Mesodermal cell (in vitro differentiated cells): ENCODE measurements around the gene F2RL3. TPM values are rescaled to one million over a fixed set of nuclear protein-coding genes. Genes with fewer than 3 reads are reported as not detected.
A peak's percentile ranks its signal among the peaks of the same experiment; 100 is the strongest.

Experiments
- H3K27ac ChIP-seq: 2 replicates; pipeline ENCODE4 v1.7.0; 2013; ENCODE audit warnings: mild to moderate bottlenecking, low read depth, low read length, moderate library complexity; ENCODE audit not compliant: severe bottlenecking
- H3K36me3 ChIP-seq: 2 replicates; pipeline ENCODE4 v1.7.1; 2013; ENCODE audit warnings: mild to moderate bottlenecking, low read length, moderate library complexity; ENCODE audit not compliant: control insufficient read depth, insufficient read depth
- H3K4me1 ChIP-seq: one replicate; pipeline ENCODE4 v1.7.1; 2013; ENCODE audit warnings: mild to moderate bottlenecking, low read length; ENCODE audit not compliant: insufficient read depth, control insufficient read depth, poor library complexity, severe bottlenecking
- H3K4me3 ChIP-seq: 2 replicates; pipeline ENCODE4 v1.7.0; 2013; ENCODE audit warnings: low read length, control low read depth, mild to moderate bottlenecking; ENCODE audit not compliant: insufficient read depth, poor library complexity, severe bottlenecking; ENCODE audit errors: extremely low read depth
- H3K9me3 ChIP-seq: 2 replicates; pipeline ENCODE4 v1.7.1; 2013; ENCODE audit warnings: mild to moderate bottlenecking, low read length, moderate library complexity; ENCODE audit not compliant: control insufficient read depth
- WGBS, 2 experiments: methylation state at CpG; one replicate each; pipeline ENCODE4 v1.1.5; 2013; ENCODE audit warnings: missing lambda C conversion rate in 2 of 2; ENCODE audit not compliant: insufficient coverage in 2 of 2; 5-methylcytosine and 5-hydroxymethylcytosine counted together
- polyA plus RNA-seq, 2 experiments: library from polyadenylated mRNA; stranded (reverse); fragments of 50-300 nt; gene quantifications; one replicate each; pipeline ENCODE4 v1.2.3, GENCODE V29; 2013

F2RL3 gene
- polyA plus RNA-seq (2013, experiment 1 of 2) = 0.29 TPM
- polyA plus RNA-seq (2013, experiment 2 of 2) = 0.20 TPM

- H3K9me3 ChIP-seq = no peaks in the 10 kb centered on the region
- no peaks in the 10 kb centered on the region for H3K36me3 ChIP-seq
- H3K4me3 ChIP-seq = no peak within 1 kb of the TSS
- WGBS, 2 experiments = 74 to 81% methylated on average over 18 to 24 of the region's 31 CpGs
- peaks cover 11% of the 10 kb centered on the region for H3K4me1 ChIP-seq
- H3K27ac ChIP-seq = peak within 1 kb of the TSS; percentile 62
Measured at GRCh38 chr19:16888629-16889365, at the start of gene F2RL3. Gene F2RL3 (plus strand): TSS chr19:16888999. CDS start chr19:16889190, 191 bp downstream.

GRCh38 chr19:16841391-16841926 lies 47.3 kb upstream of the F2RL3 start:
- WGBS, 2 experiments = 90 to 95% methylated on average over 11 to 15 of the region's 15 CpGs
- no peak overlapping the region for H3K27ac ChIP-seq

GRCh38 chr19:16846901-16847300 lies 41.9 kb upstream of the F2RL3 start:
- WGBS, 2 experiments = 96% methylated on average over 14 to 15 of the region's 16 CpGs
- Histone ChIP-seq H3K27ac (no peak overlapping the region), H3K4me1 (no peaks in the 10 kb centered on the region)

More at GRCh38 chr19:16841391-16841926, 47.3 kb upstream of the F2RL3 start:
- Histone ChIP-seq H3K4me1 (no peaks in the 10 kb centered on the region), H3K9me3 (no peaks in the 10 kb centered on the region), H3K4me3 (no peak overlapping the region), H3K36me3 (peaks cover 96% of the 10 kb centered on the region)

GRCh38 chr19:16847430-16847829 lies 41.4 kb upstream of the F2RL3 start:
- Histone ChIP-seq H3K9me3 (no peaks in the 10 kb centered on the region), H3K36me3 (peaks cover 97% of the 10 kb centered on the region), H3K4me1 (no peaks in the 10 kb centered on the region), H3K27ac (no peak overlapping the region), H3K4me3 (no peak overlapping the region)
- WGBS, 2 experiments = 100% methylated on average over 1 of the region's 6 CpGs; no CpG with 5 or more reads in 1 of the 2 experiments

More at GRCh38 chr19:16846901-16847300, 41.9 kb upstream of the F2RL3 start:
- Histone ChIP-seq H3K4me3 (no peak overlapping the region), H3K36me3 (peaks cover 96% of the 10 kb centered on the region), H3K9me3 (no peaks in the 10 kb centered on the region)

- 100% methylated on average over 1 of the region's 1 CpG; no CpG with 5 or more reads in 1 of the 2 experiments for WGBS, 2 experiments
Measured at GRCh38 chr19:16849168-16849567, 39.6 kb upstream of the F2RL3 start.

GRCh38 chr19:16850133-16850532 lies 38.7 kb upstream of the F2RL3 start:
- H3K4me1 ChIP-seq = no peaks in the 10 kb centered on the region
- 80% methylated on average over 1 of the region's 4 CpGs; no CpG with 5 or more reads in 1 of the 2 experiments for WGBS, 2 experiments
- H3K4me3 ChIP-seq = no peak overlapping the region
- no peaks in the 10 kb centered on the region for H3K9me3 ChIP-seq
- H3K27ac ChIP-seq = no peak overlapping the region
- H3K36me3 ChIP-seq = peaks cover 97% of the 10 kb centered on the region

More at GRCh38 chr19:16849168-16849567, 39.6 kb upstream of the F2RL3 start:
- Histone ChIP-seq H3K36me3 (peaks cover 97% of the 10 kb centered on the region), H3K4me1 (no peaks in the 10 kb centered on the region), H3K4me3 (no peak overlapping the region), H3K9me3 (no peaks in the 10 kb centered on the region), H3K27ac (no peak overlapping the region)

GRCh38 chr19:16851031-16851712 lies 37.6 kb upstream of the F2RL3 start:
- Histone ChIP-seq H3K4me3 (no peak overlapping the region), H3K27ac (no peak overlapping the region), H3K9me3 (no peaks in the 10 kb centered on the region), H3K36me3 (peaks cover 98% of the 10 kb centered on the region), H3K4me1 (no peaks in the 10 kb centered on the region)
- 92 to 93% methylated on average over 30 to 33 of the region's 33 CpGs for WGBS, 2 experiments

- Histone ChIP-seq H3K4me1 (no peaks in the 10 kb centered on the region), H3K4me3 (no peak overlapping the region), H3K9me3 (no peaks in the 10 kb centered on the region), H3K36me3 (peaks cover 95% of the 10 kb centered on the region), H3K27ac (no peak overlapping the region)
- WGBS, 2 experiments = 93 to 100% methylated on average over 7 of the region's 7 CpGs
Measured at GRCh38 chr19:16853066-16853465, 35.7 kb upstream of the F2RL3 start.

GRCh38 chr19:16856091-16856490 lies 32.7 kb upstream of the F2RL3 start:
- H3K27ac ChIP-seq = no peak overlapping the region
- no peak overlapping the region for H3K4me3 ChIP-seq
- no peaks in the 10 kb centered on the region for H3K9me3 ChIP-seq
- 96 to 97% methylated on average over 7 of the region's 9 CpGs for WGBS, 2 experiments
- H3K36me3 ChIP-seq = peaks cover 82% of the 10 kb centered on the region
- no peaks in the 10 kb centered on the region for H3K4me1 ChIP-seq

- Histone ChIP-seq H3K9me3 (no peaks in the 10 kb centered on the region), H3K4me1 (no peaks in the 10 kb centered on the region), H3K4me3 (no peak overlapping the region), H3K27ac (no peak overlapping the region), H3K36me3 (peaks cover 77% of the 10 kb centered on the region)
- WGBS, 2 experiments = 100% methylated on average over 6 to 7 of the region's 7 CpGs
Measured at GRCh38 chr19:16859626-16860025, 29.2 kb upstream of the F2RL3 start.
